OCI-LY7 (cell line): ENCODE data around the gene WDR18. TPM values are rescaled to one million over a fixed set of nuclear protein-coding genes. Genes with fewer than 3 reads are reported as not detected.
A peak's percentile ranks its signal among the peaks of the same experiment; 100 is the strongest.

Experiments
- BruUV-seq: library from RNA; stranded (reverse); fragments of 400-500 nt; replicated peaks from 2 replicates; lab custom pipeline; 2021; lab: Mats Ljungman, UMichigan
- CTCF ChIA-PET: fragments of 300-600 bp; sonication (Branson Sonifier 250); formaldehyde crosslinking; loops from one replicate; lab custom pipeline; 2022; ENCODE audit warnings: antibody characterized with exemption; ENCODE audit not compliant: unreplicated experiment; lab: Charles Lee
- POLR2A ChIA-PET: fragments of 300-600 bp; sonication (Branson Sonifier 250); formaldehyde crosslinking; loops from one replicate; lab custom pipeline; 2022; ENCODE audit warnings: antibody characterized with exemption; lab: Charles Lee
- DNase-seq: peaks from one replicate; pipeline ENCODE4 v3.0.0-alpha.2; 2015; ENCODE audit warnings: low spot score
- H2AFZ ChIP-seq: fragments of 200-600 bp; sonication (generic), shearing (Covaris generic); 2 replicates; pipeline ENCODE4 v1.6.1; 2014; ENCODE audit warnings: mild to moderate bottlenecking, antibody characterized with exemption, low read length, moderate library complexity
- H3K27ac ChIP-seq: fragments of 200-600 bp; sonication (generic); 2 replicates; pipeline ENCODE4 v1.5.1; 2014; ENCODE audit warnings: mixed run types, low read depth, mild to moderate bottlenecking, moderate library complexity, low read length, inconsistent platforms; ENCODE audit not compliant: poor library complexity, severe bottlenecking
- H3K36me3 ChIP-seq: fragments of 200-600 bp; sonication (generic); 2 replicates; pipeline ENCODE4 v1.6.1; 2014; ENCODE audit warnings: mild to moderate bottlenecking, antibody characterized with exemption, low read length, moderate library complexity, mixed read lengths; ENCODE audit not compliant: insufficient read depth
- H3K4me1 ChIP-seq: fragments of 200-600 bp; sonication (generic); 2 replicates; pipeline ENCODE4 v1.5.1; 2014; ENCODE audit warnings: mild to moderate bottlenecking, low read length; ENCODE audit not compliant: insufficient read depth, poor library complexity, severe bottlenecking
- H3K4me2 ChIP-seq: fragments of 200-600 bp; sonication (generic); 2 replicates; pipeline ENCODE4 v1.6.1; 2014; ENCODE audit warnings: mild to moderate bottlenecking, low read length
- H3K4me3 ChIP-seq: fragments of 200-600 bp; sonication (generic); 2 replicates; pipeline ENCODE4 v1.5.1; 2014; ENCODE audit warnings: mild to moderate bottlenecking, low read depth, low read length; ENCODE audit not compliant: poor library complexity, severe bottlenecking
- H3K79me2 ChIP-seq: fragments of 200-600 bp; sonication (generic); 2 replicates; pipeline ENCODE4 v1.6.1; 2016; ENCODE audit warnings: low read depth, mild to moderate bottlenecking, low read length, moderate library complexity, mixed read lengths; ENCODE audit not compliant: insufficient read depth
- H3K9me2 ChIP-seq: fragments of 200-600 bp; sonication (generic); 2 replicates; pipeline ENCODE4 v1.6.1; 2016; ENCODE audit warnings: mild to moderate bottlenecking, low read length, mixed read lengths; ENCODE audit not compliant: insufficient read depth
- H3K9me3 ChIP-seq: fragments of 200-600 bp; sonication (generic); 2 replicates; pipeline ENCODE4 v1.6.1; 2014; ENCODE audit warnings: mild to moderate bottlenecking, mixed run types, low read length, mixed read lengths
- H4K20me1 ChIP-seq: fragments of 200-600 bp; sonication (generic); 2 replicates; pipeline ENCODE4 v1.6.1; 2014; ENCODE audit warnings: mild to moderate bottlenecking, antibody characterized with exemption, low read length, moderate library complexity, mixed read lengths; ENCODE audit not compliant: insufficient read depth
- EZH2phosphoT487 ChIP-seq: fragments of 200-600 bp; sonication (generic); IDR thresholded peaks from 2 replicates; pipeline ENCODE4 v1.6.1; 2018; ENCODE audit warnings: low read depth, borderline replicate concordance, mild to moderate bottlenecking, mixed run types, antibody characterized with exemption, low read length, moderate library complexity, mixed read lengths
- intact Hi-C: fragments of 100-400 bp; cut with micrococcal nuclease; formaldehyde crosslinking; loops from one replicate; pipeline ENCODE4 v1.10.0; 2022; ENCODE audit not compliant: unreplicated experiment
- total RNA-seq, 2 experiments: library from RNA; depleted of rRNA in 1 of 2; stranded (reverse); fragments of >200 nt in 1 of 2; shearing (Covaris generic) in 1 of 2; gene quantifications; 2 replicates each; pipeline ENCODE4 v1.2.3, GENCODE V29; 2014 to 2022
- TF ChIP-seq, protein P1 (sequence below): fragments of 200-600 bp; sonication (generic); conservative IDR thresholded peaks from 2 replicates; pipeline ENCODE4 v1.5.1; 2014; ENCODE audit warnings: mild to moderate bottlenecking, antibody characterized with exemption, low read length, moderate library complexity, mixed read lengths

WDR18 gene
- total RNA-seq, 2 experiments from 2014 or later = 51.4 to 74.7 TPM

DNA sequence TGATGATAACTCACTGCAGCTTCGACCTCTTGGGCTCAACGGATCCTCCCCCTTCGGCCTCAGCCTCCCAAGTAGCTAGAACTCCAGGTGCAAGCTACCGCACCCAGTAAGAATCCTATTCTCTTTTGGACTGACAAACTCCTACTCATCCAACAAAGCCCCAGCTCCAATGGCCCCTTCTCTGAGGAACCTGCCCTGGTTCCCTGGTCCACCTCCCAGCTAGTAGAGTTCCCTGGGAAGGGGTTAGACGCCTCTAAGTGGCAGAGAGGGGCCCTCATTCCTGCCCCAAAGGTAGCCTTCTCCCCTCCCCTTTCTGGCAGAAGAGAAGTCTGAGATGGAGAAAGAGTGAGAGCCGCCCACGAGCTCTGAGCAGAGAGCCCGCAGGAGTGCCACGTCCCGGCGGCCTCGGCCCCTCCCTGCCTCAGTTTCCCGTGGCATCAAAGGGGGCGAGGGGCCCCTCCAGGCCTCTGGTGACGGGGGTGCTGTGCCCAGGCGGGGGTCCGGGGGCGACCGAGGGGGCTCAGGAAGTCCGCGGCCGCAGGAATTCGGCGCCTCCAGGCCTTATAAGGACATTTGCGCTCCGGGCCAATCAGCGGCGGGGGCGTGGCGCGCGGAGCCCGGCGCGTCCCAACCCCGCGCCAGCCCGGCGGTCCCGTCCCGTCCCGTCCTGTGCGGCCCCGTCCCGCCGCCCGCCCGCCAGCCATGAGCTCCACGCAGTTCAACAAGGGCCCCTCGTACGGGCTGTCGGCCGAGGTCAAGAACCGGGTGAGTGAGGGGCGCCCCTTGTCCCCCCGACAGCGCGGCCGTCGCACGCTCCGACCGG lies 42.0 kb downstream of the WDR18 start, which contains the start of gene CNN2:
Gene CNN2 (plus strand): TSS at position 649 of the 823 bp plus-strand sequence. CDS start 54 bp downstream, at position 703.
- H3K36me3 ChIP-seq = peaks cover 7% of the 10 kb centered on the region; the same call in 1 of the 2 replicates
- DNase-seq = peak; percentile 76
- H2AFZ ChIP-seq = peak within 1 kb of the TSS; percentile 71
- no peak for TF ChIP-seq EZH2phosphoT487
- TF ChIP-seq, protein P1, sequence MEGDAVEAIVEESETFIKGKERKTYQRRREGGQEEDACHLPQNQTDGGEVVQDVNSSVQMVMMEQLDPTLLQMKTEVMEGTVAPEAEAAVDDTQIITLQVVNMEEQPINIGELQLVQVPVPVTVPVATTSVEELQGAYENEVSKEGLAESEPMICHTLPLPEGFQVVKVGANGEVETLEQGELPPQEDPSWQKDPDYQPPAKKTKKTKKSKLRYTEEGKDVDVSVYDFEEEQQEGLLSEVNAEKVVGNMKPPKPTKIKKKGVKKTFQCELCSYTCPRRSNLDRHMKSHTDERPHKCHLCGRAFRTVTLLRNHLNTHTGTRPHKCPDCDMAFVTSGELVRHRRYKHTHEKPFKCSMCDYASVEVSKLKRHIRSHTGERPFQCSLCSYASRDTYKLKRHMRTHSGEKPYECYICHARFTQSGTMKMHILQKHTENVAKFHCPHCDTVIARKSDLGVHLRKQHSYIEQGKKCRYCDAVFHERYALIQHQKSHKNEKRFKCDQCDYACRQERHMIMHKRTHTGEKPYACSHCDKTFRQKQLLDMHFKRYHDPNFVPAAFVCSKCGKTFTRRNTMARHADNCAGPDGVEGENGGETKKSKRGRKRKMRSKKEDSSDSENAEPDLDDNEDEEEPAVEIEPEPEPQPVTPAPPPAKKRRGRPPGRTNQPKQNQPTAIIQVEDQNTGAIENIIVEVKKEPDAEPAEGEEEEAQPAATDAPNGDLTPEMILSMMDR = no peak
- peak within 1 kb of the TSS; percentile 99 for H3K4me2 ChIP-seq
- BruUV-seq = no TSS peak
- no peaks in the 10 kb centered on the region for H4K20me1 ChIP-seq
- H3K4me3 ChIP-seq = peak within 1 kb of the TSS; percentile 88
- POLR2A ChIA-PET = interaction anchor here (0.7 to 2.7 kb wide), 5 partner anchors 14 to 56 kb away, joined by 3 to 15 read pairs (median 5); partner anchors contain the start of genes ABCA7 and ARHGAP45
- H3K9me2 ChIP-seq = no peaks in the 10 kb centered on the region
- H3K27ac ChIP-seq = peak within 1 kb of the TSS; percentile 77
- H3K79me2 ChIP-seq = peaks cover 23% of the 10 kb centered on the region
- intact Hi-C loops = loop anchor here (2.0 to 10.0 kb wide), 2 partner anchors 15 to 239 kb away; partner anchors contain the start of genes ABCA7 and CIRBP
- H3K9me3 ChIP-seq = no peaks in the 10 kb centered on the region
- H3K4me1 ChIP-seq = peaks cover 49% of the 10 kb centered on the region
- CTCF ChIA-PET = interaction anchor here (0.5 to 0.6 kb wide), 2 partner anchors 25 to 349 kb away, joined by 3 to 4 read pairs; no protein-coding TSS in a partner anchor

DNA sequence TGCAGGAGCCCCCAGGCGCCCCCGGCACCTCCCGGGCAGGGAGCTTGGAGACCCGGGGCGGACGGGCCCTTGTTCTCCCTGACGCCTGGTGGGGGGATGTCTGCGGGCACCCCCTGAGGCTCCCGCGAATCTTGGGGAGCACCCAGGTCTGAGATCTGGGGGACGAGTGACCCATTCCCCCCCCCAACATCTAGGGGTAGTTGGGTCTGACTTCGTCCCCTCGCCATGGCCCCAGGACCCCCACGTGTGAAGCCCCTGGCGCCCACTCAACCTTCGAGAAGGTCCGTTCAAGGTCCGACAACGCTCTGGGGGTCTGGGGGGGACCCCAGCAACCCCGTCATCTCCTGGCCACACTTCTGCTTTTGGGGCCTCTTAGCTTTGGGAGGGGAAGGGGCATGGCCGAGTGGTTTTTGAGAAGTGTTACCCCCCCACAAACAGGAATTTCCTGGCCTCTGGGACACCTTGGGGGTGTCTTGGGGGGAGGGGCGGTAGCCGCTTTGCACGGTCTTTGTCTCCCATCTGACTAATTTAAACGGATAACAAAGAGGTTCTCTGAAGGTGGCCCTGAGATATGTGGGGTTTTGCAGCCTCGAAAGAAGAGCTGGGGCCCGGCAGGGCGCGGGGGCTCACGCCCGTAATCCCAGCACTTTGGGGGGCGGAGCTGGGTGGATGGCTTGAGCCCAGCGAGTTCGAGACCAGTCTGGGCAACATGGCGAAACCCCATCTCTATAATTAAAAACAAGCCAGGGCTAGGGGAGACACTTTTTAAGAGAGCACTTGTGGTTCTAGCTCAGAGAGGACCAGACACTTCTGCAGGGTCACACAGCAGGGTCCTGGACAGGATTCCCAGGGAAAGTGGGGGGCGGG lies 42.9 kb downstream of the WDR18 start:
- H3K9me3 ChIP-seq = no peaks in the 10 kb centered on the region
- DNase-seq = peak; percentile 53

More for the DNA sequence above, 42.9 kb downstream of the WDR18 start:
- TSS peak; percentile 82 for BruUV-seq
- Histone ChIP-seq H4K20me1 (no peaks in the 10 kb centered on the region), H3K4me2 (peak overlapping the region; percentile 99), H3K36me3 (peaks cover 11% of the 10 kb centered on the region), H3K9me2 (no peaks in the 10 kb centered on the region), H3K79me2 (peaks cover 23% of the 10 kb centered on the region), H3K4me3 (peak overlapping the region; percentile 88), H3K27ac (peak overlapping the region; percentile 77), H2AFZ (peak overlapping the region; percentile 71), H3K4me1 (peaks cover 43% of the 10 kb centered on the region)
- TF ChIP-seq, protein P1 = no peak
- no peak for TF ChIP-seq EZH2phosphoT487
- CTCF ChIA-PET = interaction anchor here (0.5 to 0.6 kb wide), 2 partner anchors 26 to 348 kb away, joined by 3 to 4 read pairs; no protein-coding TSS in a partner anchor
- POLR2A ChIA-PET = interaction anchor here (1.0 to 2.7 kb wide), 4 partner anchors 13 to 55 kb away, joined by 3 to 15 read pairs (median 6); partner anchors contain the start of genes ABCA7 and ARHGAP45
- intact Hi-C loops = loop anchor here (2.0 to 10.0 kb wide), 2 partner anchors 14 to 238 kb away; partner anchors contain the start of genes ABCA7 and CIRBP
